H9 (cell line): Measurements from ENCODE around the gene GGACT. TPM values are rescaled to one million over a fixed set of nuclear protein-coding genes. Genes with fewer than 3 reads are reported as not detected.

Experiments
- DNase-seq: peaks from one replicate; pipeline ENCODE4 v3.0.0-alpha.2; 2017
- H2AFZ ChIP-seq: one replicate; pipeline ENCODE4 v1.6.1; 2013; ENCODE audit warnings: mild to moderate bottlenecking, low read length, control low read depth, moderate library complexity
- H2AK5ac ChIP-seq: 2 replicates; pipeline ENCODE4 v1.6.1; 2013; ENCODE audit warnings: low read length, control low read depth, mixed read lengths; ENCODE audit not compliant: insufficient read length
- H2BK120ac ChIP-seq: one replicate; pipeline ENCODE4 v1.6.1; 2013; ENCODE audit warnings: low read depth, mild to moderate bottlenecking, low read length, control low read depth, inconsistent platforms; ENCODE audit not compliant: poor library complexity, severe bottlenecking
- H2BK12ac ChIP-seq: 2 replicates; pipeline ENCODE4 v1.6.1; 2013; ENCODE audit warnings: low read length, control low read depth, mixed read lengths, low read depth; ENCODE audit not compliant: insufficient read length
- H2BK15ac ChIP-seq: 2 replicates; pipeline ENCODE4 v1.6.1; 2013; ENCODE audit warnings: low read depth, low read length, control low read depth
- H2BK20ac ChIP-seq: one replicate; pipeline ENCODE4 v1.6.1; 2013; ENCODE audit warnings: low read depth, mild to moderate bottlenecking, low read length, control low read depth, inconsistent platforms; ENCODE audit not compliant: poor library complexity, severe bottlenecking
- H2BK5ac ChIP-seq: 2 replicates; pipeline ENCODE4 v1.6.1; 2013; ENCODE audit warnings: low read length, control low read depth, mixed read lengths; ENCODE audit not compliant: insufficient read length
- H3K14ac ChIP-seq: 2 replicates; pipeline ENCODE4 v1.6.1; 2013; ENCODE audit warnings: low read length, control low read depth; ENCODE audit not compliant: insufficient read depth
- H3K18ac ChIP-seq: 2 replicates; pipeline ENCODE4 v1.6.1; 2013; ENCODE audit warnings: low read depth, mild to moderate bottlenecking, mixed read lengths, low read length, control low read depth; ENCODE audit not compliant: insufficient read length
- H3K23ac ChIP-seq: 2 replicates; pipeline ENCODE4 v1.6.1; 2013; ENCODE audit warnings: low read length, control low read depth, mixed read lengths, low read depth; ENCODE audit not compliant: insufficient read length
- H3K23me2 ChIP-seq: 2 replicates; pipeline ENCODE4 v1.6.1; 2013; ENCODE audit warnings: low read depth, mild to moderate bottlenecking, mixed read lengths, low read length, control low read depth; ENCODE audit not compliant: insufficient read length, poor library complexity, severe bottlenecking
- H3K27ac ChIP-seq: 2 replicates; pipeline ENCODE4 v1.5.1; 2013; ENCODE audit warnings: low read length, control low read depth, mixed read lengths, low read depth; ENCODE audit not compliant: insufficient read length
- H3K27me3 ChIP-seq: 2 replicates; pipeline ENCODE4 v1.6.1; 2013; ENCODE audit warnings: low read length, control low read depth, inconsistent platforms; ENCODE audit not compliant: insufficient read depth
- H3K4ac ChIP-seq: 2 replicates; pipeline ENCODE4 v1.6.1; 2013; ENCODE audit warnings: low read depth, mild to moderate bottlenecking, control low read depth, inconsistent platforms, low read length, moderate library complexity
- H3K4me1 ChIP-seq: 2 replicates; pipeline ENCODE4 v1.6.1; 2013; ENCODE audit warnings: low read length, control low read depth, inconsistent platforms; ENCODE audit not compliant: insufficient read depth
- H3K4me2 ChIP-seq: 2 replicates; pipeline ENCODE4 v1.6.1; 2013; ENCODE audit warnings: low read length, control low read depth, mixed read lengths; ENCODE audit not compliant: insufficient read length, insufficient read depth
- H3K56ac ChIP-seq: 2 replicates; pipeline ENCODE4 v1.6.1; 2013; ENCODE audit warnings: low read depth, mild to moderate bottlenecking, mixed read lengths, low read length, control low read depth; ENCODE audit not compliant: insufficient read length
- H3K79me1 ChIP-seq: 2 replicates; pipeline ENCODE4 v1.6.1; 2013; ENCODE audit warnings: low read depth, mild to moderate bottlenecking, moderate library complexity, low read length, control low read depth, inconsistent platforms; ENCODE audit not compliant: insufficient read depth, poor library complexity, severe bottlenecking
- H3K79me2 ChIP-seq: 2 replicates; pipeline ENCODE4 v1.6.1; 2013; ENCODE audit warnings: low read length, control low read depth, inconsistent platforms; ENCODE audit not compliant: insufficient read depth
- H3K9ac ChIP-seq: 2 replicates; pipeline ENCODE4 v1.6.1; 2013; ENCODE audit warnings: low read length, control low read depth, mixed read lengths; ENCODE audit not compliant: insufficient read length; ENCODE audit errors: extremely low read depth
- H3K9me3 ChIP-seq: one replicate; pipeline ENCODE4 v1.6.1; 2013; ENCODE audit warnings: low read depth, low read length, inconsistent platforms; ENCODE audit not compliant: control insufficient read depth
- H3T11ph ChIP-seq: one replicate; pipeline ENCODE4 v1.6.1; 2013; ENCODE audit warnings: mild to moderate bottlenecking, low read length, control low read depth, inconsistent platforms
- H4K20me1 ChIP-seq: one replicate; pipeline ENCODE4 v1.6.1; 2013; ENCODE audit not compliant: control insufficient read depth, insufficient read length, insufficient read depth
- H4K5ac ChIP-seq: 2 replicates; pipeline ENCODE4 v1.6.1; 2013; ENCODE audit warnings: low read depth, mild to moderate bottlenecking, mixed read lengths, low read length, control low read depth; ENCODE audit not compliant: insufficient read length
- H4K8ac ChIP-seq: replicated peaks from 2 replicates; pipeline ENCODE4 v1.6.1; 2013; ENCODE audit warnings: low read length, control low read depth, mixed read lengths, low read depth; ENCODE audit not compliant: insufficient read length
- H4K91ac ChIP-seq: 2 replicates; pipeline ENCODE4 v1.6.1; 2013; ENCODE audit warnings: low read depth, mild to moderate bottlenecking, moderate library complexity, mixed read lengths, low read length, control low read depth; ENCODE audit not compliant: insufficient read length
- H3K27ac Mint-ChIP-seq, 3 experiments: 2 replicates in 2 of 3; 3 replicates in 1 of 3; pipeline ENCODE4 v1.8.0; 2020 to 2021; ENCODE audit warnings: mixed read lengths in 3 of 3, mild to moderate bottlenecking in 1 of 3, moderate library complexity in 1 of 3
- H3K27me3 Mint-ChIP-seq: 2 replicates; pipeline ENCODE4 v1.8.0; 2021; ENCODE audit warnings: low read depth, mild to moderate bottlenecking, moderate library complexity, mixed read lengths
- H3K36me3 Mint-ChIP-seq, 3 experiments: 2 replicates in 2 of 3; 3 replicates in 1 of 3; pipeline ENCODE4 v1.8.0; 2020 to 2021; ENCODE audit warnings: low read depth in 3 of 3, mixed read lengths in 3 of 3; ENCODE audit not compliant: insufficient read depth in 1 of 3
- H3K4me1 Mint-ChIP-seq, 2 experiments: 2 replicates each; pipeline ENCODE4 v1.8.0; 2020; ENCODE audit warnings: mixed read lengths in 2 of 2
- H3K4me3 Mint-ChIP-seq, 2 experiments: 2 replicates in 1 of 2; 3 replicates in 1 of 2; pipeline ENCODE4 v1.8.0; 2020 to 2021; ENCODE audit warnings: mild to moderate bottlenecking in 2 of 2, mixed read lengths in 2 of 2, moderate library complexity in 1 of 2
- H3K9me3 Mint-ChIP-seq, 2 experiments: 2 replicates in 1 of 2; 3 replicates in 1 of 2; pipeline ENCODE4 v1.8.0; 2020; ENCODE audit warnings: mild to moderate bottlenecking in 2 of 2, mixed read lengths in 2 of 2, moderate library complexity in 1 of 2
- CTCF ChIP-seq: fragments of 200-600 bp; sonication (generic); conservative IDR thresholded peaks from 3 replicates; pipeline ENCODE4 v1.8.0; 2021; ENCODE audit warnings: antibody characterized with exemption, mild to moderate bottlenecking
- whole genome bisulfite sequencing: extraction: QIAGEN DNeasy Blood & Tissue Kit; methylation state at CpG from one replicate; pipeline ENCODE4 v1.1.7; 2013; ENCODE audit warnings: missing lambda C conversion rate, low lambda C conversion rate, mixed read lengths; ENCODE audit not compliant: insufficient read length; ENCODE audit errors: extremely low coverage; 5-methylcytosine and 5-hydroxymethylcytosine counted together
- total RNA-seq: library from RNA; stranded (reverse); gene quantifications from 2 replicates; pipeline ENCODE4 v1.2.1, GENCODE V29; 2021

Gene GGACT
- total RNA-seq, 1 experiment from 2014 or later = 1.3 TPM

GRCh38 chr13:100514788-100515409, 73.7 kb downstream of the GGACT start:
- H3K4me1 ChIP-seq = peaks cover 20% of the 10 kb centered on the region
- Mint-ChIP-seq H3K4me1 (peaks cover 70 to 76% of the 10 kb centered on the region in 2 experiments), H3K36me3 (peaks cover 0 to 7% (median 2%) of the 10 kb centered on the region in 3 experiments; a peak in 3 of 7 replicates), H3K27ac (peak overlapping the region in 1 of 3 experiments; percentile 22; a peak in 2 of 7 replicates), H3K9me3 (no peaks in the 10 kb centered on the region), H3K27me3 (no peaks in the 10 kb centered on the region), H3K4me3 (0 out of 5 replicates have a peak overlapping the region, but pooled peaks of 1 of the 2 experiments have one; percentile 27)
- no peak overlapping the region for H3K14ac ChIP-seq
- no peaks in the 10 kb centered on the region for H3K27me3 ChIP-seq
- H2BK20ac ChIP-seq = no peak overlapping the region
- no peak overlapping the region for H4K5ac ChIP-seq
- no peak overlapping the region for H2AK5ac ChIP-seq
- H3K23me2 ChIP-seq = no peaks in the 10 kb centered on the region
- no peak overlapping the region for H2BK120ac ChIP-seq
- H4K91ac ChIP-seq = no peak overlapping the region
- H3K18ac ChIP-seq = no peak overlapping the region
- no peak overlapping the region for H3K4me2 ChIP-seq
- H2BK12ac ChIP-seq = no peak overlapping the region
- no peak overlapping the region for H3K23ac ChIP-seq
- H4K20me1 ChIP-seq = no peaks in the 10 kb centered on the region
- no peaks in the 10 kb centered on the region for H3K79me2 ChIP-seq
- no peak overlapping the region for H3K4ac ChIP-seq
- no peak overlapping the region for H2AFZ ChIP-seq
- no peak overlapping the region for H3K9ac ChIP-seq
- no peak overlapping the region for H3T11ph ChIP-seq
- no peak overlapping the region for H2BK15ac ChIP-seq
- TF ChIP-seq CTCF = peak; percentile 99
- WGBS = no CpG with 5 or more reads among the region's 5 CpGs
- no peak overlapping the region for H3K56ac ChIP-seq
- peak; percentile 82 for DNase-seq
- no peak overlapping the region for H3K27ac ChIP-seq
- no peaks in the 10 kb centered on the region for H3K9me3 ChIP-seq
- H3K79me1 ChIP-seq = no peaks in the 10 kb centered on the region
- no peak overlapping the region for H4K8ac ChIP-seq
- H2BK5ac ChIP-seq = no peak overlapping the region
